ENCODE measurements around the gene REG4.
"Not testable (repeated sequence)": the region's sequence is repeated elsewhere in the genome, so short reads cannot be mapped to it uniquely, and the experiment has no call there.

REG4 gene
- long read RNA-seq, result 0 reads

GRCh38 chr1:119811387-119811786 lies at the start of gene REG4:
TSS of gene REG4 (minus strand) at chr1:119811460. CDS start at chr1:119808769, 2,691 bp downstream.
- Histone ChIP-seq H3K27ac (replicated peaks) (no peak within 1 kb of the TSS), H3K4me3 (replicated peaks; ENCODE audit: insufficient read depth, low read length) (no peak within 1 kb of the TSS), H3K27me3 (ENCODE audit: insufficient read depth, poor library complexity, severe bottlenecking) (peaks cover 5% of the 10 kb centered on the region)
- no peak for DNase-seq (ENCODE audit: low read depth in 1 of 2, low spot score in 1 of 2)
- no peak for TF ChIP-seq GABPA (IDR thresholded peaks at IDR 0.05; ENCODE audit: low read depth)
- TF ChIP-seq POLR2AphosphoS5 (IDR thresholded peaks at IDR 0.05; ENCODE audit: low read depth), result no peak

- Histone ChIP-seq H3K27me3 (ENCODE audit: insufficient read depth, poor library complexity, severe bottlenecking) (no peaks in the 10 kb centered on the region), H3K4me3 (replicated peaks; ENCODE audit: insufficient read depth, low read length) (no peak overlapping the region), H3K27ac (replicated peaks) (no peak overlapping the region)
- DNase-seq (ENCODE audit: low read depth in 1 of 2, low spot score in 1 of 2), result peak; percentile 13 to 22
- TF ChIP-seq CTCF (IDR thresholded peaks at IDR 0.05; ENCODE audit: insufficient read depth, low read length), result no peak
- TF ChIP-seq SPI1 (IDR thresholded peaks at IDR 0.05; ENCODE audit: borderline replicate concordance, low read depth), result no peak
- TF ChIP-seq POLR2AphosphoS5 (IDR thresholded peaks at IDR 0.05; ENCODE audit: low read depth), result no peak
- TF ChIP-seq GABPA (IDR thresholded peaks at IDR 0.05; ENCODE audit: low read depth), result no peak
Measured at GRCh38 chr1:119859647-119860046, 48.4 kb upstream of the REG4 start.

GRCh38 chr1:119858556-119859214 lies 47.4 kb upstream of the REG4 start:
- H3K27me3 ChIP-seq (ENCODE audit: insufficient read depth, poor library complexity, severe bottlenecking); H3K27ac ChIP-seq (replicated peaks); H3K4me3 ChIP-seq (replicated peaks; ENCODE audit: insufficient read depth, low read length): not testable (repeated sequence)
- DNase-seq (ENCODE audit: low read depth in 1 of 2, low spot score in 1 of 2), result peak in 1 of 2 experiments; percentile 7

- Histone ChIP-seq H3K27me3 (ENCODE audit: insufficient read depth, poor library complexity, severe bottlenecking) (no peaks in the 10 kb centered on the region), H3K27ac (replicated peaks) (no peak overlapping the region), H3K4me3 (replicated peaks; ENCODE audit: insufficient read depth, low read length) (no peak overlapping the region)
- TF ChIP-seq REST (IDR thresholded peaks at IDR 0.05; ENCODE audit: insufficient replicate concordance, low read depth), result no peak
- no peak for TF ChIP-seq POLR2AphosphoS5 (IDR thresholded peaks at IDR 0.05; ENCODE audit: low read depth)
- no peak for TF ChIP-seq SPI1 (IDR thresholded peaks at IDR 0.05; ENCODE audit: borderline replicate concordance, low read depth)
- TF ChIP-seq CTCF (IDR thresholded peaks at IDR 0.05; ENCODE audit: insufficient read depth, low read length), result no peak
- TF ChIP-seq GABPA (IDR thresholded peaks at IDR 0.05; ENCODE audit: low read depth), result no peak
- no peak for DNase-seq (ENCODE audit: low read depth in 1 of 2, low spot score in 1 of 2)
Measured at GRCh38 chr1:119858126-119858525, 46.9 kb upstream of the REG4 start.

- TF ChIP-seq SPI1 (IDR thresholded peaks at IDR 0.05; ENCODE audit: borderline replicate concordance, low read depth), result no peak
- no peak for TF ChIP-seq GABPA (IDR thresholded peaks at IDR 0.05; ENCODE audit: low read depth)
- no peak for TF ChIP-seq REST (IDR thresholded peaks at IDR 0.05; ENCODE audit: insufficient replicate concordance, low read depth)
- no peak for TF ChIP-seq CTCF (IDR thresholded peaks at IDR 0.05; ENCODE audit: insufficient read depth, low read length)
- no peak for TF ChIP-seq POLR2AphosphoS5 (IDR thresholded peaks at IDR 0.05; ENCODE audit: low read depth)
Measured at GRCh38 chr1:119853155-119853554, 41.9 kb upstream of the REG4 start.

GRCh38 chr1:119844206-119844605 lies 32.9 kb upstream of the REG4 start:
- H3K27ac ChIP-seq (replicated peaks); H3K4me3 ChIP-seq (replicated peaks; ENCODE audit: insufficient read depth, low read length); H3K27me3 ChIP-seq (ENCODE audit: insufficient read depth, poor library complexity, severe bottlenecking); DNase-seq (ENCODE audit: low read depth in 1 of 2, low spot score in 1 of 2): not testable (repeated sequence)

More at GRCh38 chr1:119853155-119853554, 41.9 kb upstream of the REG4 start:
- H3K27ac ChIP-seq (replicated peaks), result no peak overlapping the region
- no peaks in the 10 kb centered on the region for H3K27me3 ChIP-seq (ENCODE audit: insufficient read depth, poor library complexity, severe bottlenecking)
- H3K4me3 ChIP-seq (replicated peaks; ENCODE audit: insufficient read depth, low read length), result no peak overlapping the region
- DNase-seq (ENCODE audit: low read depth in 1 of 2, low spot score in 1 of 2), result no peak

All from HL-60 (cell line).